Caco-2 (cell line): ENCODE data around the gene HRCT1. TPM values are rescaled to one million over a fixed set of nuclear protein-coding genes. Genes with fewer than 3 reads are reported as not detected.

Source experiments
- BruUV-seq: library from RNA; stranded (reverse); fragments of 400-500 nt; replicated peaks from 2 replicates; lab custom pipeline; 2021; lab: Mats Ljungman, UMichigan
- CTCF ChIA-PET: fragments of 300-600 bp; sonication (Branson Sonifier 250); formaldehyde crosslinking; loops from one replicate; lab custom pipeline; 2022; ENCODE audit warnings: antibody characterized with exemption; lab: Charles Lee
- POLR2A ChIA-PET: fragments of 300-600 bp; sonication (Branson Sonifier 250); formaldehyde crosslinking; loops from one replicate; lab custom pipeline; 2022; ENCODE audit warnings: antibody characterized with exemption; lab: Charles Lee
- DNase-seq, 2 experiments: peaks; one replicate each; pipeline versions ENCODE4 v3.0.0 to v3.0.0-alpha.2; 2020 to 2022
- H3K27me3 ChIP-seq: replicated peaks from 2 replicates; pipeline ENCODE4 v1.6.0; 2011; ENCODE audit warnings: low read length; ENCODE audit not compliant: control insufficient read depth, insufficient read depth
- H3K36me3 ChIP-seq: 2 replicates; pipeline ENCODE4 v1.5.1; 2011; ENCODE audit warnings: low read length; ENCODE audit not compliant: control insufficient read depth, insufficient read depth
- H3K4me1 ChIP-seq: fragments of 250-450 bp; sonication (Bioruptor Pico); 2 replicates; pipeline ENCODE4 v1.5.1; 2020; ENCODE audit warnings: mild to moderate bottlenecking
- H3K4me3 ChIP-seq: 2 replicates; pipeline ENCODE4 v1.5.1; 2011; ENCODE audit warnings: low read depth, mild to moderate bottlenecking, control low read depth, low read length
- H3K9me3 ChIP-seq: fragments of 250-450 bp; sonication (Bioruptor Pico); 2 replicates; pipeline ENCODE4 v1.5.1; 2020; ENCODE audit warnings: mild to moderate bottlenecking, moderate library complexity
- H3K27ac Mint-ChIP-seq: one replicate; pipeline ENCODE4 v1.8.0; 2022; ENCODE audit warnings: mixed read lengths; ENCODE audit not compliant: unreplicated experiment
- H3K27me3 Mint-ChIP-seq: one replicate; pipeline ENCODE4 v1.8.0; 2022; ENCODE audit warnings: mixed read lengths; ENCODE audit not compliant: insufficient read depth, unreplicated experiment
- H3K36me3 Mint-ChIP-seq: one replicate; pipeline ENCODE4 v1.8.0; 2022; ENCODE audit warnings: mild to moderate bottlenecking, mixed read lengths; ENCODE audit not compliant: insufficient read depth, unreplicated experiment
- H3K4me1 Mint-ChIP-seq: one replicate; pipeline ENCODE4 v1.8.0; 2022; ENCODE audit warnings: low read depth, mixed read lengths; ENCODE audit not compliant: unreplicated experiment
- H3K4me3 Mint-ChIP-seq: one replicate; pipeline ENCODE4 v1.8.0; 2022; ENCODE audit warnings: mild to moderate bottlenecking, moderate library complexity, mixed read lengths; ENCODE audit not compliant: unreplicated experiment
- H3K9me3 Mint-ChIP-seq: one replicate; pipeline ENCODE4 v1.8.0; 2022; ENCODE audit warnings: mixed read lengths; ENCODE audit not compliant: unreplicated experiment
- CTCF ChIP-seq, 2 experiments: fragments of 200-600 bp in 1 of 2; IDR thresholded peaks; 1 replicate in 1 of 2; 2 replicates in 1 of 2; pipeline versions ENCODE4 v1.5.1 to v1.8.0; 2011 to 2022; ENCODE audit warnings: antibody characterized with exemption in 1 of 2, control low read depth in 1 of 2, inconsistent platforms in 1 of 2, low read depth in 1 of 2, low read length in 1 of 2, mild to moderate bottlenecking in 1 of 2, moderate library complexity in 1 of 2; ENCODE audit not compliant: insufficient read depth in 1 of 2, severe bottlenecking in 1 of 2, unreplicated experiment in 1 of 2
- intact Hi-C: fragments of 100-400 bp; cut with micrococcal nuclease; formaldehyde crosslinking; loops from one replicate; pipeline ENCODE4 v1.10.0; 2022; ENCODE audit not compliant: unreplicated experiment
- total RNA-seq: library from RNA; stranded (reverse); gene quantifications from 2 replicates; pipeline ENCODE4 v1.2.3, GENCODE V29; 2022

HRCT1 gene
- total RNA-seq, 1 experiment from 2014 or later = not detected

GRCh38 chr9:35923598-35923926 lies 17.6 kb downstream of the HRCT1 start:
- no peaks in the 10 kb centered on the region for H3K9me3 Mint-ChIP-seq
- H3K27me3 Mint-ChIP-seq = no peaks in the 10 kb centered on the region
- no peaks in the 10 kb centered on the region for H3K36me3 ChIP-seq
- POLR2A ChIA-PET = no interaction called here
- peaks cover 7% of the 10 kb centered on the region for H3K4me1 Mint-ChIP-seq
- no peak overlapping the region for H3K4me3 ChIP-seq
- intact Hi-C loops = no loop called here
- H3K9me3 ChIP-seq = no peaks in the 10 kb centered on the region
- no peak for DNase-seq
- H3K36me3 Mint-ChIP-seq = no peaks in the 10 kb centered on the region
- H3K27ac Mint-ChIP-seq = no peak overlapping the region
- H3K27me3 ChIP-seq = no peaks in the 10 kb centered on the region
- H3K4me3 Mint-ChIP-seq = no peak overlapping the region
- CTCF ChIA-PET = interaction anchor here (0.7 kb wide), 1 partner anchor 142 kb away, joined by 4 read pairs; no protein-coding TSS in a partner anchor
- no TSS peak for BruUV-seq
- TF ChIP-seq CTCF (IDR thresholded peaks at IDR 0.05; ENCODE audit: insufficient read depth in 1 of 2, low read depth in 1 of 2, low read length in 1 of 2, severe bottlenecking in 1 of 2, unreplicated experiment in 1 of 2) = no peak
- H3K4me1 ChIP-seq = peaks cover 28% of the 10 kb centered on the region

- ChIA-PET POLR2A (no interaction called here), CTCF (interaction anchor here (0.7 kb wide), 1 partner anchor 142 kb away, joined by 4 read pairs; no protein-coding TSS in a partner anchor)
- H3K4me1 ChIP-seq = peaks cover 28% of the 10 kb centered on the region
- H3K27me3 ChIP-seq = no peaks in the 10 kb centered on the region
- Mint-ChIP-seq H3K27ac (no peak overlapping the region), H3K27me3 (no peaks in the 10 kb centered on the region), H3K36me3 (no peaks in the 10 kb centered on the region), H3K4me1 (peaks cover 7% of the 10 kb centered on the region), H3K4me3 (no peak overlapping the region), H3K9me3 (no peaks in the 10 kb centered on the region)
- no TSS peak for BruUV-seq
- H3K4me3 ChIP-seq = no peak overlapping the region
- H3K36me3 ChIP-seq = no peaks in the 10 kb centered on the region
- no peaks in the 10 kb centered on the region for H3K9me3 ChIP-seq
- TF ChIP-seq CTCF (IDR thresholded peaks at IDR 0.05; ENCODE audit: insufficient read depth in 1 of 2, low read depth in 1 of 2, low read length in 1 of 2, severe bottlenecking in 1 of 2, unreplicated experiment in 1 of 2) = no peak
- no peak for DNase-seq
- intact Hi-C loops = no loop called here
These were observed 18.1 kb downstream of the HRCT1 start for GRCh38 chr9:35923927-35924763.

- peaks cover 8% of the 10 kb centered on the region for H3K4me1 ChIP-seq
- H3K27me3 Mint-ChIP-seq = peaks cover 5% of the 10 kb centered on the region
- no peaks in the 10 kb centered on the region for H3K9me3 Mint-ChIP-seq
- ChIA-PET CTCF (interaction anchor here (0.6 kb wide), 1 partner anchor 260 kb away, joined by 3 read pairs; no protein-coding TSS in a partner anchor), POLR2A (no interaction called here)
- TF ChIP-seq CTCF (IDR thresholded peaks at IDR 0.05; ENCODE audit: insufficient read depth in 1 of 2, low read depth in 1 of 2, low read length in 1 of 2, severe bottlenecking in 1 of 2, unreplicated experiment in 1 of 2) = no peak
- intact Hi-C loops = no loop called here
- no TSS peak for BruUV-seq
- no peaks in the 10 kb centered on the region for H3K27me3 ChIP-seq
- H3K9me3 ChIP-seq = no peaks in the 10 kb centered on the region
- DNase-seq = no peak
- H3K4me3 Mint-ChIP-seq = no peak overlapping the region
- H3K36me3 Mint-ChIP-seq = no peaks in the 10 kb centered on the region
- H3K4me1 Mint-ChIP-seq = peaks cover 5% of the 10 kb centered on the region
- no peaks in the 10 kb centered on the region for H3K36me3 ChIP-seq
- H3K27ac Mint-ChIP-seq = no peak overlapping the region
- no peak overlapping the region for H3K4me3 ChIP-seq
These were observed 22.8 kb downstream of the HRCT1 start for GRCh38 chr9:35928591-35929452.
